ENCODE data around the gene SPRY2. TPM values are rescaled to one million over a fixed set of nuclear protein-coding genes. Genes with fewer than 3 reads are reported as not detected.

Gene SPRY2
- total and polyA plus RNA-seq, 2 of the 4 experiments (the other 2 are of a cell fraction) = 21.1 to 47.9 TPM

GRCh38 chr13:80329250-80329649 is 11.7 kb downstream of the SPRY2 start:
- DNase-seq (no peak), ATAC-seq (ENCODE audit: low read depth) (peak; percentile 12; the same call in 1 of the 2 replicates)
- ChIA-PET POLR2A (ENCODE audit: unreplicated experiment) (no interaction called here), CTCF (interaction anchor here (0.6 kb wide), 1 partner anchor 596 kb away, joined by 3 read pairs; no protein-coding TSS in a partner anchor)
- H3K4me2 ChIP-seq (ENCODE audit: low read depth, low read length) = no peak overlapping the region
- no peak overlapping the region for H2AFZ ChIP-seq (replicated peaks; ENCODE audit: low read length, poor library complexity)
- H2BK15ac ChIP-seq (ENCODE audit: low read depth, low read length) = no peak overlapping the region
- no peak overlapping the region for H2BK120ac ChIP-seq (ENCODE audit: low read depth, low read length)
- no peak overlapping the region for H4K91ac ChIP-seq (ENCODE audit: insufficient read depth, low read depth, low read length)
- no peaks in the 10 kb centered on the region for H3K27me3 ChIP-seq (ENCODE audit: control insufficient read depth, insufficient read depth, low read length)
- H3K14ac ChIP-seq (replicated peaks; ENCODE audit: low read depth, low read length) = 0 out of 2 replicates have a peak overlapping the region, but pooled peaks have one; percentile 40
- no peak overlapping the region for H4K8ac ChIP-seq (ENCODE audit: low read depth in 2 of 2, low read length in 2 of 2)
- H3K23ac ChIP-seq (ENCODE audit: low read depth, low read length) = no peak overlapping the region
- BruUV-seq (replicated peaks) = no TSS peak
- H3K27ac ChIP-seq (ENCODE audit: insufficient read depth, low read length) = no peak overlapping the region
- TF ChIP-seq CTCF (conservative IDR thresholded peaks at IDR 0.05; ENCODE audit: low read depth, low read length) (no peak), RAD21 (IDR thresholded peaks at IDR 0.05; ENCODE audit: low read length) (no peak), CEBPB (IDR thresholded peaks at IDR 0.05; ENCODE audit: low read depth, low read length) (no peak), MXI1 (IDR thresholded peaks at IDR 0.05; ENCODE audit: borderline replicate concordance, low read depth, low read length) (no peak), MAZ (IDR thresholded peaks at IDR 0.05; ENCODE audit: borderline replicate concordance, low read depth, low read length) (no peak), MAFK (IDR thresholded peaks at IDR 0.05; ENCODE audit: low read depth, low read length) (no peak), POLR2A (IDR thresholded peaks at IDR 0.05; ENCODE audit: low read depth, low read length) (no peak), NFE2L2 (IDR thresholded peaks at IDR 0.05; ENCODE audit: low read depth, low read length) (no peak), RCOR1 (IDR thresholded peaks at IDR 0.05; ENCODE audit: insufficient replicate concordance, low read length) (no peak), ELK1 (IDR thresholded peaks at IDR 0.05; ENCODE audit: borderline replicate concordance, low read depth, low read length) (no peak), FOS (IDR thresholded peaks at IDR 0.05; ENCODE audit: low read depth, low read length) (no peak), RFX5 (IDR thresholded peaks at IDR 0.05; ENCODE audit: low read depth, low read length) (no peak), USF2 (IDR thresholded peaks at IDR 0.05; ENCODE audit: low read depth, low read length) (no peak), SMC3 (IDR thresholded peaks at IDR 0.05; ENCODE audit: low read depth, low read length) (no peak), CHD1 (IDR thresholded peaks at IDR 0.05; ENCODE audit: low read depth, low read length) (no peak), BHLHE40 (IDR thresholded peaks at IDR 0.05; ENCODE audit: low read depth, low read length) (no peak)
- H2AK5ac ChIP-seq (ENCODE audit: low read depth, low read length) = no peak overlapping the region
- intact Hi-C loops (cut with micrococcal nuclease) = no loop called here
- no peak overlapping the region for H3K9ac ChIP-seq (ENCODE audit: low read depth, low read length)
- no peak overlapping the region for H2BK20ac ChIP-seq (ENCODE audit: low read depth, low read length)
- H4K5ac ChIP-seq (ENCODE audit: low read depth, low read length) = no peak overlapping the region
- H3K18ac ChIP-seq (ENCODE audit: low read depth, low read length) = no peak overlapping the region
- H3K9me1 ChIP-seq (ENCODE audit: insufficient read depth, low read length) = no peaks in the 10 kb centered on the region
- in situ Hi-C loops (cut with MboI; ENCODE audit: low sequenced_read_pairs) = loop anchor here (25.0 kb wide), 1 partner anchor 917 kb away; the partner anchor contains the start of gene RBM26
- H2AK9ac ChIP-seq (replicated peaks; ENCODE audit: low read depth, low read length, poor library complexity) = no peak overlapping the region
- H3K56ac ChIP-seq (ENCODE audit: extremely low read depth, insufficient read depth, low read length) = no peak overlapping the region
- no peaks in the 10 kb centered on the region for H3K4me1 ChIP-seq (ENCODE audit: control insufficient read depth, insufficient read depth, low read length)
- peaks cover 8% of the 10 kb centered on the region for H4K20me1 ChIP-seq (ENCODE audit: insufficient read depth, low read length)
- H3K4me3 ChIP-seq (ENCODE audit: insufficient read depth, low read depth, low read length) = no peak overlapping the region
- H3K79me1 ChIP-seq (ENCODE audit: low read depth in 1 of 2, low read length in 2 of 2) = peaks cover 11 to 39% of the 10 kb centered on the region in 2 experiments; a peak in 3 of 4 replicates
- no peak overlapping the region for H2BK5ac ChIP-seq (ENCODE audit: low read depth, low read length, poor library complexity, severe bottlenecking)
- H3K9me3 ChIP-seq (ENCODE audit: control insufficient read depth, insufficient read depth, low read length) = no peaks in the 10 kb centered on the region
- dilution Hi-C loops (cut with HindIII; ENCODE audit: low sequenced_read_pairs, unreplicated experiment) = no loop called here
- no peak overlapping the region for H3K4ac ChIP-seq (ENCODE audit: low read depth, low read length)
- peaks cover 2% of the 10 kb centered on the region for H3K36me3 ChIP-seq (ENCODE audit: control insufficient read depth, insufficient read depth, low read length)
